Keratinocyte (primary cell): ENCODE results near the gene NUTM2A.
"Not testable (repeated sequence)": the region's sequence is repeated elsewhere in the genome, so short reads cannot be mapped to it uniquely, and the experiment has no call there.

Experiments used
- EZH2 ChIP-seq: IDR thresholded peaks from one replicate; pipeline ENCODE4 v1.6.1; 2012; ENCODE audit warnings: inconsistent platforms, mild to moderate bottlenecking, low read length, moderate library complexity
- TF ChIP-seq, protein P1 (sequence below), 3 experiments: IDR thresholded peaks in 1 of 3; conservative IDR thresholded peaks in 1 of 3; optimal IDR thresholded peaks in 1 of 3; 2 replicates in 2 of 3; 3 replicates in 1 of 3; pipeline versions ENCODE3 to v1.5.1; 2011; ENCODE audit warnings: low read length in 3 of 3, mild to moderate bottlenecking in 3 of 3, moderate library complexity in 2 of 3, control low read depth in 1 of 3, inconsistent platforms in 1 of 3; ENCODE audit not compliant: insufficient read depth in 2 of 3; ENCODE audit errors: extremely low read depth in 1 of 3

DNA sequence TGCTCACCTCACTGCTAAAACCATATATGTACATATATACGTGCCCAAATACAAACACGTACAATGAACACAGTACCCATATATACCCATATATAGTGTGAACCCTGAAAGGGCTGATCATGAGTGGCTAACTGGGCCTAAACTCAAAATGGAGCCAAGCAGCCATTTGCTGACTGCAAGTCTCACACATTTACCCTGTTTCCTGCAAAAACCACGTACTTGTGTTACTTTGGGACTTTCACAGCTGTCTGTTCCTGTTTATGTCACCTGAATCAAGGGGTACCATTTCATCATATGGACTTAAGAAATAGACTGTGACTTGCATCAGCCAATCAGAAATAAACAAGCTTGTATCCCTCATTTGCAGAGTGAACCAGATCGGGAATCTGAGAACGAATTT, 5.9 kb upstream of the NUTM2A start:
- TF ChIP-seq EZH2: not testable (repeated sequence)
- TF ChIP-seq, protein P1, sequence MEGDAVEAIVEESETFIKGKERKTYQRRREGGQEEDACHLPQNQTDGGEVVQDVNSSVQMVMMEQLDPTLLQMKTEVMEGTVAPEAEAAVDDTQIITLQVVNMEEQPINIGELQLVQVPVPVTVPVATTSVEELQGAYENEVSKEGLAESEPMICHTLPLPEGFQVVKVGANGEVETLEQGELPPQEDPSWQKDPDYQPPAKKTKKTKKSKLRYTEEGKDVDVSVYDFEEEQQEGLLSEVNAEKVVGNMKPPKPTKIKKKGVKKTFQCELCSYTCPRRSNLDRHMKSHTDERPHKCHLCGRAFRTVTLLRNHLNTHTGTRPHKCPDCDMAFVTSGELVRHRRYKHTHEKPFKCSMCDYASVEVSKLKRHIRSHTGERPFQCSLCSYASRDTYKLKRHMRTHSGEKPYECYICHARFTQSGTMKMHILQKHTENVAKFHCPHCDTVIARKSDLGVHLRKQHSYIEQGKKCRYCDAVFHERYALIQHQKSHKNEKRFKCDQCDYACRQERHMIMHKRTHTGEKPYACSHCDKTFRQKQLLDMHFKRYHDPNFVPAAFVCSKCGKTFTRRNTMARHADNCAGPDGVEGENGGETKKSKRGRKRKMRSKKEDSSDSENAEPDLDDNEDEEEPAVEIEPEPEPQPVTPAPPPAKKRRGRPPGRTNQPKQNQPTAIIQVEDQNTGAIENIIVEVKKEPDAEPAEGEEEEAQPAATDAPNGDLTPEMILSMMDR (optimal IDR thresholded peaks at IDR 0.05 in 1 of 3, IDR thresholded peaks at IDR 0.05 in 1 of 3, conservative IDR thresholded peaks at IDR 0.05 in 1 of 3; ENCODE audit: extremely low read depth in 1 of 3, insufficient read depth in 2 of 3, low read length in 3 of 3): not testable (repeated sequence)
